UCSD-AML1 (cell line): ENCODE measurements around the gene ZNF236.

Experiments
- DNase-seq: peaks from one replicate; lab custom pipeline; 2025; ENCODE audit not compliant: unreplicated experiment; lab: John Stamatoyannopoulos, UW

Gene ZNF236

GRCh38 chr18:76970770-76971559 lies 148.6 kb downstream of the ZNF236 start:
- DNase-seq, result no peak

GRCh38 chr18:76972241-76972640 lies 149.9 kb downstream of the ZNF236 start:
- no peak for DNase-seq

- no peak for DNase-seq
These were observed 150.6 kb downstream of the ZNF236 start for GRCh38 chr18:76972846-76973519.

GRCh38 chr18:76973520-76974266 lies 151.3 kb downstream of the ZNF236 start:
- DNase-seq, result no peak

- no peak for DNase-seq
These were observed 152.0 kb downstream of the ZNF236 start for GRCh38 chr18:76974386-76974785.

GRCh38 chr18:76975577-76976110 lies 153.3 kb downstream of the ZNF236 start:
- no peak for DNase-seq

GRCh38 chr18:76977108-76977621 lies 154.8 kb downstream of the ZNF236 start:
- DNase-seq, result no peak

- no peak for DNase-seq
These were observed 155.4 kb downstream of the ZNF236 start for GRCh38 chr18:76977684-76978232.

- DNase-seq, result no peak
These were observed 156.3 kb downstream of the ZNF236 start for GRCh38 chr18:76978616-76979015.

- DNase-seq, result no peak
These were observed 156.9 kb downstream of the ZNF236 start for GRCh38 chr18:76979111-76979751.

GRCh38 chr18:76979906-76980305 lies 157.5 kb downstream of the ZNF236 start:
- DNase-seq, result no peak

GRCh38 chr18:76980663-76981395 lies 158.5 kb downstream of the ZNF236 start:
- no peak for DNase-seq

GRCh38 chr18:76981396-76981968 lies 159.1 kb downstream of the ZNF236 start:
- DNase-seq, result no peak

GRCh38 chr18:76982038-76982437 lies 159.7 kb downstream of the ZNF236 start:
- DNase-seq, result no peak

GRCh38 chr18:76982841-76983583 lies 160.7 kb downstream of the ZNF236 start:
- peak; percentile 72 for DNase-seq

GRCh38 chr18:76983613-76984051 lies 161.3 kb downstream of the ZNF236 start:
- no peak for DNase-seq

GRCh38 chr18:76984193-76985155 lies 162.1 kb downstream of the ZNF236 start:
- no peak for DNase-seq
